GM12892 (cell line): ENCODE data around the gene TMEM79.

Experiments
- POLR2A ChIP-seq: IDR thresholded peaks from 2 replicates; pipeline ENCODE4 v1.6.1; 2011; ENCODE audit warnings: low read depth, low read length, control low read depth
- POLR2AphosphoS5 ChIP-seq: IDR thresholded peaks from 2 replicates; pipeline ENCODE4 v1.6.1; 2011; ENCODE audit warnings: low read depth, low read length, control low read depth
- TAF1 ChIP-seq: IDR thresholded peaks from 2 replicates; pipeline ENCODE4 v1.6.1; 2011; ENCODE audit warnings: low read depth, mild to moderate bottlenecking, control low read depth, low read length, borderline replicate concordance

DNA sequence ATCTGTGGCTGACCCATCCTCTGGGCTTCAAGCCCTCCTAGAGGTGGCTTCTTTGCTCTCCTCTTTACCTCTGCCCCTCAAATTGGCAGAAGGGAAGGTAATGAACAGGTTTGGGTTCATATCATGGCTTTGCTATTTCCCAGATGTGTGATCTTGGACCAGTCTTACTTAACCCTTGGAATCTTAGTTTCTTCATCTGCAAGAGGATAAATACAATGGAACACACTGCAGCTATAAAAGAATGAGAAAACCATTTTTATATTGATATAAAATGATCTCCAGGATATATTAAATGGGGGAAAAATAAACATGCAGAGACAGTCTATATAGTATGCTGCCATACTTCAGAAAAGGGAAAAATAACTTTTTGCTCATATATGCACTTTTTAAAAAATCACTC lies 5.7 kb downstream of the TMEM79 start:
- TF ChIP-seq POLR2A (no peak), POLR2AphosphoS5 (no peak), TAF1 (no peak)
